GM23338 (cell line): ENCODE results near the gene GALNT7. TPM values are rescaled to one million over a fixed set of nuclear protein-coding genes. Genes with fewer than 3 reads are reported as not detected.

Experiments
- ATAC-seq: fragments of 200-7000 bp; cut with Tn5 transposase; 3 replicates; pipeline ENCODE4 v1.9.1; 2020
- DNase-seq: peaks from one replicate; pipeline ENCODE4 v3.0.0-alpha.2; 2015; ENCODE audit warnings: low spot score
- H2AFZ ChIP-seq: fragments of 200-600 bp; sonication (generic); 2 replicates; pipeline ENCODE4 v1.8.0; 2016; ENCODE audit warnings: antibody characterized with exemption, mild to moderate bottlenecking, moderate library complexity
- H3F3A ChIP-seq: fragments of 200-600 bp; sonication (generic); replicated peaks from 2 replicates; pipeline ENCODE4 v1.8.0; 2017; ENCODE audit warnings: antibody characterized with exemption, mixed run types, low read depth
- H3K27ac ChIP-seq: fragments of 200-600 bp; sonication (generic); 2 replicates; pipeline ENCODE4 v1.6.1; 2016; ENCODE audit warnings: low read depth
- H3K27me3 ChIP-seq: fragments of 200-600 bp; sonication (generic); 2 replicates; pipeline ENCODE4 v1.8.0; 2016; ENCODE audit warnings: mild to moderate bottlenecking, mixed run types, moderate library complexity; ENCODE audit not compliant: insufficient read depth
- H3K36me3 ChIP-seq: fragments of 200-600 bp; sonication (generic); 2 replicates; pipeline ENCODE4 v1.8.0; 2016; ENCODE audit warnings: mild to moderate bottlenecking; ENCODE audit not compliant: insufficient read depth
- H3K4me1 ChIP-seq: fragments of 200-600 bp; sonication (generic); 2 replicates; pipeline ENCODE4 v1.8.0; 2016; ENCODE audit warnings: mild to moderate bottlenecking, moderate library complexity; ENCODE audit not compliant: insufficient read depth
- H3K4me2 ChIP-seq: fragments of 200-600 bp; sonication (generic); 2 replicates; pipeline ENCODE4 v1.7.1; 2017; ENCODE audit warnings: mixed run types
- H3K4me3 ChIP-seq: fragments of 200-600 bp; sonication (generic); 2 replicates; pipeline ENCODE4 v1.6.1; 2016; ENCODE audit warnings: mixed run types
- H3K79me2 ChIP-seq: fragments of 200-600 bp; sonication (generic); replicated peaks from 2 replicates; pipeline ENCODE4 v1.8.0; 2017; ENCODE audit warnings: mild to moderate bottlenecking; ENCODE audit not compliant: insufficient read depth
- H3K9me2 ChIP-seq: fragments of 200-600 bp; sonication (generic); 2 replicates; pipeline ENCODE4 v1.8.0; 2017; ENCODE audit not compliant: insufficient read depth
- H4K20me1 ChIP-seq: fragments of 200-600 bp; sonication (generic); replicated peaks from 2 replicates; pipeline ENCODE4 v1.8.0; 2017; ENCODE audit warnings: mild to moderate bottlenecking; ENCODE audit not compliant: insufficient read depth
- H3K27ac Mint-ChIP-seq: 2 replicates; pipeline ENCODE4 v1.8.0; 2020; ENCODE audit warnings: inconsistent platforms, mild to moderate bottlenecking, moderate library complexity, mixed read lengths
- H3K27me3 Mint-ChIP-seq: 3 replicates; pipeline ENCODE4 v1.8.0; 2022; ENCODE audit warnings: low read depth, mild to moderate bottlenecking, moderate library complexity, mixed read lengths, inconsistent platforms; ENCODE audit not compliant: insufficient read depth, poor library complexity
- H3K36me3 Mint-ChIP-seq: 3 replicates; pipeline ENCODE4 v1.8.0; 2021; ENCODE audit warnings: low read depth, mild to moderate bottlenecking, inconsistent platforms, moderate library complexity, mixed read lengths
- H3K4me1 Mint-ChIP-seq: 3 replicates; pipeline ENCODE4 v1.8.0; 2020; ENCODE audit warnings: mild to moderate bottlenecking, inconsistent platforms, mixed read lengths
- H3K4me3 Mint-ChIP-seq: 3 replicates; pipeline ENCODE4 v1.8.0; 2021; ENCODE audit warnings: moderate library complexity, mild to moderate bottlenecking, inconsistent platforms, mixed read lengths
- H3K9me3 Mint-ChIP-seq: 3 replicates; pipeline ENCODE4 v1.8.0; 2020; ENCODE audit warnings: moderate library complexity, mild to moderate bottlenecking, inconsistent platforms, mixed read lengths
- POLR2AphosphoS5 ChIP-seq: IDR thresholded peaks from 2 replicates; pipeline ENCODE4 v1.6.1; 2016; ENCODE audit warnings: antibody characterized with exemption, low read depth
- ZNF331 ChIP-seq: fragments of 250-450 bp; sonication (Bioruptor Pico); IDR thresholded peaks from 2 replicates; pipeline ENCODE4 v1.5.0; 2020; ENCODE audit warnings: low read depth, mild to moderate bottlenecking, moderate library complexity
- polyA plus RNA-seq: library from polyadenylated mRNA; unstranded; fragments of >200 nt; fragmentation: Nextera tagmentation; extraction: Ambion mirVana; gene quantifications from 2 replicates; pipeline ENCODE4 v1.2.1, GENCODE V29; 2016
- total RNA-seq: library from RNA; depleted of rRNA; stranded (reverse); fragments of >200 nt; shearing (Covaris generic); gene quantifications from 2 replicates; pipeline ENCODE4 v1.2.3, GENCODE V29; 2014
- TF ChIP-seq, protein P1 (sequence below): fragments of 250-450 bp; sonication (Bioruptor Pico); IDR thresholded peaks from 2 replicates; pipeline ENCODE4 v1.5.0; 2020; ENCODE audit warnings: mild to moderate bottlenecking, moderate library complexity
- TF ChIP-seq, protein P2 (sequence below): IDR thresholded peaks from one replicate; pipeline ENCODE4 v1.6.1; 2018; ENCODE audit warnings: antibody characterized with exemption; ENCODE audit not compliant: unreplicated experiment

GALNT7 gene
- total and polyA plus RNA-seq, 2 experiments from 2014 or later: 31.8 to 72.2 TPM

DNA sequence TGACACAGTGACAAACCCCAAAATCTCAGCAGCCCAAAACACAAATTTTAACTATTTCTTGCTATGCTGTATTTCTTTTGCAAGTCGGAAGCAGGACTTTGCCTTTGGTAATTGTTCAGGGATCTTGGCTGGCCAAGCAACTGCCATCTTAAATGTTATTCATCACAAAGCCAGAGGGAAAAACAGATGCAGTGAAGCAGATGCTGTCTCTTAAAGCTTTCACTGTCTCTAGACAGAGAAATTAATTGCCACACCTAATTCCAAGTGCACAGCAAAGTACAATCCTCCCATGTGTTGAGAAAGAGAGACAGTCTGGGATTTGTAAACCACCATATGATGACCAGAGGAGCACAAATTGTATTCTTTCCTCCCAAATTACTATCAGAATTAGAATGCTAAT lies 30.0 kb upstream of the GALNT7 start:
- H3K4me1 ChIP-seq: peaks cover 19% of the 10 kb centered on the region
- no peaks in the 10 kb centered on the region for H3K36me3 ChIP-seq
- Mint-ChIP-seq H3K27me3 (peaks cover 2% of the 10 kb centered on the region), H3K4me3 (no peak overlapping the region), H3K27ac (no peak overlapping the region), H3K4me1 (peaks cover 27% of the 10 kb centered on the region), H3K36me3 (no peaks in the 10 kb centered on the region), H3K9me3 (no peaks in the 10 kb centered on the region)
- H2AFZ ChIP-seq: peak overlapping the region; percentile 56; the same call in 1 of the 2 replicates
- ATAC-seq (no peak), DNase-seq (no peak)
- no peaks in the 10 kb centered on the region for H3K79me2 ChIP-seq
- no peaks in the 10 kb centered on the region for H3K27me3 ChIP-seq
- H3K4me3 ChIP-seq: no peak overlapping the region
- H4K20me1 ChIP-seq: no peaks in the 10 kb centered on the region
- H3F3A ChIP-seq: no peaks in the 10 kb centered on the region
- TF ChIP-seq ZNF331 (CRISPR knock-in tag) (no peak), POLR2AphosphoS5 (no peak)
- TF ChIP-seq, protein P1, sequence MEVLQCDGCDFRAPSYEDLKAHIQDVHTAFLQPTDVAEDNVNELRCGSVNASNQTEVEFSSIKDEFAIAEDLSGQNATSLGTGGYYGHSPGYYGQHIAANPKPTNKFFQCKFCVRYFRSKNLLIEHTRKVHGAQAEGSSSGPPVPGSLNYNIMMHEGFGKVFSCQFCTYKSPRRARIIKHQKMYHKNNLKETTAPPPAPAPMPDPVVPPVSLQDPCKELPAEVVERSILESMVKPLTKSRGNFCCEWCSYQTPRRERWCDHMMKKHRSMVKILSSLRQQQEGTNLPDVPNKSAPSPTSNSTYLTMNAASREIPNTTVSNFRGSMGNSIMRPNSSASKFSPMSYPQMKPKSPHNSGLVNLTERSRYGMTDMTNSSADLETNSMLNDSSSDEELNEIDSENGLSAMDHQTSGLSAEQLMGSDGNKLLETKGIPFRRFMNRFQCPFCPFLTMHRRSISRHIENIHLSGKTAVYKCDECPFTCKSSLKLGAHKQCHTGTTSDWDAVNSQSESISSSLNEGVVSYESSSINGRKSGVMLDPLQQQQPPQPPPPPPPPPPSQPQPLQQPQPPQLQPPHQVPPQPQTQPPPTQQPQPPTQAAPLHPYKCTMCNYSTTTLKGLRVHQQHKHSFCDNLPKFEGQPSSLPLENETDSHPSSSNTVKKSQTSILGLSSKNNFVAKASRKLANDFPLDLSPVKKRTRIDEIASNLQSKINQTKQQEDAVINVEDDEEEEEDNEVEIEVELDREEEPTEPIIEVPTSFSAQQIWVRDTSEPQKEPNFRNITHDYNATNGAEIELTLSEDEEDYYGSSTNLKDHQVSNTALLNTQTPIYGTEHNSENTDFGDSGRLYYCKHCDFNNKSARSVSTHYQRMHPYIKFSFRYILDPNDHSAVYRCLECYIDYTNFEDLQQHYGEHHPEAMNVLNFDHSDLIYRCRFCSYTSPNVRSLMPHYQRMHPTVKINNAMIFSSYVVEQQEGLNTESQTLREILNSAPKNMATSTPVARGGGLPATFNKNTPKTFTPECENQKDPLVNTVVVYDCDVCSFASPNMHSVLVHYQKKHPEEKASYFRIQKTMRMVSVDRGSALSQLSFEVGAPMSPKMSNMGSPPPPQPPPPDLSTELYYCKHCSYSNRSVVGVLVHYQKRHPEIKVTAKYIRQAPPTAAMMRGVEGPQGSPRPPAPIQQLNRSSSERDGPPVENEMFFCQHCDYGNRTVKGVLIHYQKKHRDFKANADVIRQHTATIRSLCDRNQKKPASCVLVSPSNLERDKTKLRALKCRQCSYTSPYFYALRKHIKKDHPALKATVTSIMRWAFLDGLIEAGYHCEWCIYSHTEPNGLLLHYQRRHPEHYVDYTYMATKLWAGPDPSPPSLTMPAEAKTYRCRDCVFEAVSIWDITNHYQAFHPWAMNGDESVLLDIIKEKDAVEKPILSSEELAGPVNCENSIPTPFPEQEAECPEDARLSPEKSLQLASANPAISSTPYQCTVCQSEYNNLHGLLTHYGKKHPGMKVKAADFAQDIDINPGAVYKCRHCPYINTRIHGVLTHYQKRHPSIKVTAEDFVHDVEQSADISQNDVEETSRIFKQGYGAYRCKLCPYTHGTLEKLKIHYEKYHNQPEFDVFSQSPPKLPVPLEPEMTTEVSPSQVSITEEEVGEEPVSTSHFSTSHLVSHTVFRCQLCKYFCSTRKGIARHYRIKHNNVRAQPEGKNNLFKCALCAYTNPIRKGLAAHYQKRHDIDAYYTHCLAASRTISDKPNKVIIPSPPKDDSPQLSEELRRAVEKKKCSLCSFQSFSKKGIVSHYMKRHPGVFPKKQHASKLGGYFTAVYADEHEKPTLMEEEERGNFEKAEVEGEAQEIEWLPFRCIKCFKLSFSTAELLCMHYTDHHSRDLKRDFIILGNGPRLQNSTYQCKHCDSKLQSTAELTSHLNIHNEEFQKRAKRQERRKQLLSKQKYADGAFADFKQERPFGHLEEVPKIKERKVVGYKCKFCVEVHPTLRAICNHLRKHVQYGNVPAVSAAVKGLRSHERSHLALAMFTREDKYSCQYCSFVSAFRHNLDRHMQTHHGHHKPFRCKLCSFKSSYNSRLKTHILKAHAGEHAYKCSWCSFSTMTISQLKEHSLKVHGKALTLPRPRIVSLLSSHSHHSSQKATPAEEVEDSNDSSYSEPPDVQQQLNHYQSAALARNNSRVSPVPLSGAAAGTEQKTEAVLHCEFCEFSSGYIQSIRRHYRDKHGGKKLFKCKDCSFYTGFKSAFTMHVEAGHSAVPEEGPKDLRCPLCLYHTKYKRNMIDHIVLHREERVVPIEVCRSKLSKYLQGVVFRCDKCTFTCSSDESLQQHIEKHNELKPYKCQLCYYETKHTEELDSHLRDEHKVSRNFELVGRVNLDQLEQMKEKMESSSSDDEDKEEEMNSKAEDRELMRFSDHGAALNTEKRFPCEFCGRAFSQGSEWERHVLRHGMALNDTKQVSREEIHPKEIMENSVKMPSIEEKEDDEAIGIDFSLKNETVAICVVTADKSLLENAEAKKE (CRISPR knock-in tag): no peak
- TF ChIP-seq, protein P2, sequence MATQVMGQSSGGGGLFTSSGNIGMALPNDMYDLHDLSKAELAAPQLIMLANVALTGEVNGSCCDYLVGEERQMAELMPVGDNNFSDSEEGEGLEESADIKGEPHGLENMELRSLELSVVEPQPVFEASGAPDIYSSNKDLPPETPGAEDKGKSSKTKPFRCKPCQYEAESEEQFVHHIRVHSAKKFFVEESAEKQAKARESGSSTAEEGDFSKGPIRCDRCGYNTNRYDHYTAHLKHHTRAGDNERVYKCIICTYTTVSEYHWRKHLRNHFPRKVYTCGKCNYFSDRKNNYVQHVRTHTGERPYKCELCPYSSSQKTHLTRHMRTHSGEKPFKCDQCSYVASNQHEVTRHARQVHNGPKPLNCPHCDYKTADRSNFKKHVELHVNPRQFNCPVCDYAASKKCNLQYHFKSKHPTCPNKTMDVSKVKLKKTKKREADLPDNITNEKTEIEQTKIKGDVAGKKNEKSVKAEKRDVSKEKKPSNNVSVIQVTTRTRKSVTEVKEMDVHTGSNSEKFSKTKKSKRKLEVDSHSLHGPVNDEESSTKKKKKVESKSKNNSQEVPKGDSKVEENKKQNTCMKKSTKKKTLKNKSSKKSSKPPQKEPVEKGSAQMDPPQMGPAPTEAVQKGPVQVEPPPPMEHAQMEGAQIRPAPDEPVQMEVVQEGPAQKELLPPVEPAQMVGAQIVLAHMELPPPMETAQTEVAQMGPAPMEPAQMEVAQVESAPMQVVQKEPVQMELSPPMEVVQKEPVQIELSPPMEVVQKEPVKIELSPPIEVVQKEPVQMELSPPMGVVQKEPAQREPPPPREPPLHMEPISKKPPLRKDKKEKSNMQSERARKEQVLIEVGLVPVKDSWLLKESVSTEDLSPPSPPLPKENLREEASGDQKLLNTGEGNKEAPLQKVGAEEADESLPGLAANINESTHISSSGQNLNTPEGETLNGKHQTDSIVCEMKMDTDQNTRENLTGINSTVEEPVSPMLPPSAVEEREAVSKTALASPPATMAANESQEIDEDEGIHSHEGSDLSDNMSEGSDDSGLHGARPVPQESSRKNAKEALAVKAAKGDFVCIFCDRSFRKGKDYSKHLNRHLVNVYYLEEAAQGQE: no peak
- no peak overlapping the region; the same call in 1 of the 2 replicates for H3K4me2 ChIP-seq
- H3K27ac ChIP-seq: no peak overlapping the region
- no peaks in the 10 kb centered on the region for H3K9me2 ChIP-seq
